PC-9 (cell line): ENCODE results near the gene GPD1. TPM values are rescaled to one million over a fixed set of nuclear protein-coding genes. Genes with fewer than 3 reads are reported as not detected.
A peak's percentile ranks its signal among the peaks of the same experiment; 100 is the strongest.

ENCODE experiments used
- BruUV-seq: library from RNA; stranded (reverse); fragments of 400-500 nt; replicated peaks from 2 replicates; lab custom pipeline; 2021; lab: Mats Ljungman, UMichigan
- CTCF ChIA-PET: fragments of 300-600 bp; sonication (Branson Sonifier 250); formaldehyde crosslinking; loops from one replicate; lab custom pipeline; 2022; ENCODE audit warnings: antibody characterized with exemption; lab: Charles Lee
- POLR2A ChIA-PET: fragments of 300-600 bp; sonication (Branson Sonifier 250); formaldehyde crosslinking; loops from one replicate; lab custom pipeline; 2022; ENCODE audit warnings: antibody characterized with exemption; ENCODE audit not compliant: unreplicated experiment; lab: Charles Lee
- DNase-seq, 2 experiments: peaks; one replicate each; pipeline versions ENCODE4 v3.0.0 to v3.0.0-alpha.2; 2015 to 2022; ENCODE audit warnings: mixed read lengths in 1 of 2
- H2AFZ ChIP-seq: fragments of 200-600 bp; sonication (generic); 2 replicates; pipeline ENCODE4 v1.8.1; 2017; ENCODE audit warnings: antibody characterized with exemption
- H3F3A ChIP-seq: fragments of 200-600 bp; sonication (generic); 2 replicates; pipeline ENCODE4 v1.8.1; 2017; ENCODE audit warnings: antibody characterized with exemption, mild to moderate bottlenecking, low read depth; ENCODE audit not compliant: insufficient read depth
- H3K27ac ChIP-seq: fragments of 200-600 bp; sonication (generic); 2 replicates; pipeline ENCODE4 v1.6.1; 2016; ENCODE audit warnings: mixed run types
- H3K27me3 ChIP-seq: fragments of 200-600 bp; sonication (generic); 2 replicates; pipeline ENCODE4 v1.6.1; 2016; ENCODE audit warnings: low read depth, mixed run types; ENCODE audit not compliant: insufficient read depth
- H3K36me3 ChIP-seq: fragments of 200-600 bp; sonication (generic); 2 replicates; pipeline ENCODE4 v1.6.1; 2016; ENCODE audit warnings: low read depth, mixed run types
- H3K4me1 ChIP-seq: fragments of 200-600 bp; sonication (generic); replicated peaks from 2 replicates; pipeline ENCODE4 v1.6.1; 2016; ENCODE audit warnings: mixed run types; ENCODE audit not compliant: insufficient read depth
- H3K4me2 ChIP-seq: fragments of 200-600 bp; sonication (generic); 2 replicates; pipeline ENCODE4 v1.6.1; 2017; ENCODE audit warnings: mixed run types
- H3K4me3 ChIP-seq: fragments of 200-600 bp; sonication (generic); 2 replicates; pipeline ENCODE4 v1.6.1; 2016; ENCODE audit warnings: mixed run types
- H3K79me2 ChIP-seq: fragments of 200-600 bp; sonication (generic); 2 replicates; pipeline ENCODE4 v1.6.1; 2017; ENCODE audit warnings: low read depth, mixed run types
- H3K9me2 ChIP-seq: fragments of 200-600 bp; sonication (generic); 2 replicates; pipeline ENCODE4 v1.8.1; 2017; ENCODE audit warnings: mild to moderate bottlenecking; ENCODE audit not compliant: insufficient read depth
- H3K9me3 ChIP-seq: fragments of 200-600 bp; sonication (generic); 2 replicates; pipeline ENCODE4 v1.8.1; 2016; ENCODE audit warnings: low read depth; ENCODE audit not compliant: insufficient read depth
- H4K20me1 ChIP-seq: fragments of 200-600 bp; sonication (generic); 2 replicates; pipeline ENCODE4 v1.8.1; 2017; ENCODE audit not compliant: insufficient read depth
- EZH2 ChIP-seq: fragments of 200-600 bp; sonication (generic); IDR thresholded peaks from 2 replicates; pipeline ENCODE4 v1.8.0; 2017; ENCODE audit warnings: antibody characterized with exemption, low read depth
- intact Hi-C: fragments of 100-400 bp; cut with micrococcal nuclease; formaldehyde crosslinking; loops from one replicate; pipeline ENCODE4 v1.10.0; 2022; ENCODE audit not compliant: unreplicated experiment
- total RNA-seq: library from RNA; stranded (reverse); gene quantifications from 2 replicates; pipeline ENCODE4 v1.2.3, GENCODE V29; 2021
- TF ChIP-seq, protein P1 (sequence below): fragments of 200-600 bp; sonication (generic); conservative IDR thresholded peaks from 2 replicates; pipeline ENCODE4 v1.6.1; 2017; ENCODE audit warnings: mixed run types, antibody characterized with exemption, mild to moderate bottlenecking, moderate library complexity

GPD1 gene
- total RNA-seq, 1 experiment from 2014 or later, result 0.24 TPM

DNA sequence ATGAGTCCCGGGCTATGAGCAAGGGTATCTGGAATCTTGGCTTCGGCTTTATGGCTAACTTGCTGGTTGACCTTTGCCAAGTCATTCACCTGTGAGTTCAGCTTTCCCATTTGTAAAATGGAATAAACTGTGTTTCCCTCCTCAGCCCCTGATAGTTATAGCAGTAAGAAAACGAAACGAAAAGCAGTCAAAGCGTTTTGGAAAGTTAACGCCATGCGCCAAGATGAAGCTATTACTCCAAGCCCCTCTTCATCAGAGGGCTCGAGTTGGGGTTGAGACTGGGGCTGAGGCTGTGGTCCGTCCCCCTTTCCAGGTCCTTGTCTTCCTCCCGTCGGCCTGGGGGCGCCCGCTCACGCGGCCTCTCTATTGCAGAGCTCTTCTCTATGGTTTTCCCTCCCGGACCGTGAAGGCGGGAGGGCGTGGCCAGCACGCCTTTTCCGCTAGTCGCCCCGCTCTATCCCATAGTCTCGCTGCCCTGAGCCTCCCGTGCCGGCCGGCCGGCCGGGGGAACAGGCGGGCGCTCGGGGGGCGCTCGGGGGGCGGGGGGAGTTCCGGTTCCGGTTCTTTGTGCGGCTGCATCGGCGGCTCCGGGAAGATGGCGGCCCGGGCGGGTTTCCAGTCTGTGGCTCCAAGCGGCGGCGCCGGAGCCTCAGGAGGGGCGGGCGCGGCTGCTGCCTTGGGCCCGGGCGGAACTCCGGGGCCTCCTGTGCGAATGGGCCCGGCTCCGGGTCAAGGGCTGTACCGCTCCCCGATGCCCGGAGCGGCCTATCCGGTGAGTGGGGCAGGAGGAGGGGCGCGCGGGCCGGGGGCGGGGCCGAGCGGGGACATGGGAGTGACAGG is 18.8 kb upstream of the GPD1 start, which contains the start of gene SMARCD1:
Gene SMARCD1, plus strand, starts transcription at position 568 of the 840 bp plus-strand sequence. Its CDS starts 28 bp downstream, at position 596.
- peak within 1 kb of the TSS; percentile 99 for H2AFZ ChIP-seq
- TF ChIP-seq EZH2, result no peak
- TF ChIP-seq, protein P1, sequence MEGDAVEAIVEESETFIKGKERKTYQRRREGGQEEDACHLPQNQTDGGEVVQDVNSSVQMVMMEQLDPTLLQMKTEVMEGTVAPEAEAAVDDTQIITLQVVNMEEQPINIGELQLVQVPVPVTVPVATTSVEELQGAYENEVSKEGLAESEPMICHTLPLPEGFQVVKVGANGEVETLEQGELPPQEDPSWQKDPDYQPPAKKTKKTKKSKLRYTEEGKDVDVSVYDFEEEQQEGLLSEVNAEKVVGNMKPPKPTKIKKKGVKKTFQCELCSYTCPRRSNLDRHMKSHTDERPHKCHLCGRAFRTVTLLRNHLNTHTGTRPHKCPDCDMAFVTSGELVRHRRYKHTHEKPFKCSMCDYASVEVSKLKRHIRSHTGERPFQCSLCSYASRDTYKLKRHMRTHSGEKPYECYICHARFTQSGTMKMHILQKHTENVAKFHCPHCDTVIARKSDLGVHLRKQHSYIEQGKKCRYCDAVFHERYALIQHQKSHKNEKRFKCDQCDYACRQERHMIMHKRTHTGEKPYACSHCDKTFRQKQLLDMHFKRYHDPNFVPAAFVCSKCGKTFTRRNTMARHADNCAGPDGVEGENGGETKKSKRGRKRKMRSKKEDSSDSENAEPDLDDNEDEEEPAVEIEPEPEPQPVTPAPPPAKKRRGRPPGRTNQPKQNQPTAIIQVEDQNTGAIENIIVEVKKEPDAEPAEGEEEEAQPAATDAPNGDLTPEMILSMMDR, result peak; percentile 51; the same call in 1 of the 2 replicates
- H4K20me1 ChIP-seq, result no peaks in the 10 kb centered on the region; the same call in 1 of the 2 replicates
- peaks cover 12% of the 10 kb centered on the region for H3K79me2 ChIP-seq
- no peaks in the 10 kb centered on the region for H3K9me3 ChIP-seq
- DNase-seq, result peak; percentile 78 to 82
- peak within 1 kb of the TSS; percentile 99 for H3K4me2 ChIP-seq
- H3K36me3 ChIP-seq, result peaks cover 9% of the 10 kb centered on the region
- no peaks in the 10 kb centered on the region for H3K27me3 ChIP-seq
- peak within 1 kb of the TSS; percentile 69 for H3K27ac ChIP-seq
- intact Hi-C loops, result loop anchor here (2.0 to 10.0 kb wide), 2 partner anchors 26 to 320 kb away; partner anchors contain the start of gene LARP4
- H3K4me1 ChIP-seq, result peaks cover 32% of the 10 kb centered on the region
- H3K9me2 ChIP-seq, result no peaks in the 10 kb centered on the region
- ChIA-PET POLR2A (interaction anchor here (0.5 to 1.0 kb wide), 20 partner anchors 10 to 1267 kb away, joined by 3 to 35 read pairs (median 7); partner anchors contain the start of genes CERS5 and COX14), CTCF (interaction anchor here (0.6 to 2.5 kb wide), 10 partner anchors 14 to 998 kb away, joined by 3 to 21 read pairs (median 4); partner anchors contain the start of genes COX14, CSRNP2, FAM186A and LIMA1)
- H3F3A ChIP-seq, result peaks cover 25% of the 10 kb centered on the region
- TSS peak; percentile 84 for BruUV-seq
- peak within 1 kb of the TSS; percentile 99 for H3K4me3 ChIP-seq

DNA sequence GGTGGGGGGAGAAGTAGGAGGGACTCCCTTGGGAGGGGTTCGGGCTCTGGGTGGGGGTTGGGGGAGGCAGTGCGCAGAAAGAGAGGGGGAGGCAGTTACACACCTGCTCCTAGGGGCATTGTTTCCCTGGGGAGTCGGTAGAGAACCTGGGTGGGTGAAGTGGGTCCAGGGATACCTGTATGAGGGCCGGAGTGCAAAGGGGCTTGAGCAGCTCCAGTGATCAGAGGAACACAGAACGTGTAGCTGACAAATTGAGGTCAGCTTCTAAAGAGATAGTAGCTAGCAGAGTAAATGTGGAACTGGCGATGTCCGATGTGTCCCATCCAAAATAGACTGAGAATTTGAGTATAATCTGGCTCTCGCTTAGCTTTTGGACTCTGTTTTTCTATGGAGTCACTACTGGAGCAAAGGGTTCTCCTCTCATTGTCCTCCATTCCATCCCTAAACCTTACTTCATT is 18.2 kb upstream of the GPD1 start:
- BruUV-seq, result no TSS peak
- Histone ChIP-seq H3K27me3 (no peaks in the 10 kb centered on the region), H3K27ac (peak overlapping the region; percentile 69), H3K9me3 (no peaks in the 10 kb centered on the region), H3K4me2 (peak overlapping the region; percentile 99), H3K9me2 (no peaks in the 10 kb centered on the region), H3K4me3 (peak overlapping the region; percentile 99), H3K4me1 (peaks cover 32% of the 10 kb centered on the region), H2AFZ (no peak overlapping the region), H3K79me2 (peaks cover 12% of the 10 kb centered on the region), H3F3A (peaks cover 28% of the 10 kb centered on the region), H3K36me3 (peaks cover 13% of the 10 kb centered on the region), H4K20me1 (no peaks in the 10 kb centered on the region; the same call in 1 of the 2 replicates)
- TF ChIP-seq, protein P1, result no peak
- TF ChIP-seq EZH2, result no peak
- ChIA-PET POLR2A (interaction anchor here (0.5 kb wide), 1 partner anchor 1267 kb away, joined by 4 read pairs; no protein-coding TSS in a partner anchor), CTCF (interaction anchor here (0.6 to 2.5 kb wide), 3 partner anchors 25 to 311 kb away, joined by 6 to 21 read pairs (median 12); partner anchors contain the start of genes COX14 and FAM186A)
- no peak for DNase-seq
- intact Hi-C loops, result loop anchor here (2.0 to 10.0 kb wide), 2 partner anchors 25 to 319 kb away; partner anchors contain the start of gene LARP4

DNA sequence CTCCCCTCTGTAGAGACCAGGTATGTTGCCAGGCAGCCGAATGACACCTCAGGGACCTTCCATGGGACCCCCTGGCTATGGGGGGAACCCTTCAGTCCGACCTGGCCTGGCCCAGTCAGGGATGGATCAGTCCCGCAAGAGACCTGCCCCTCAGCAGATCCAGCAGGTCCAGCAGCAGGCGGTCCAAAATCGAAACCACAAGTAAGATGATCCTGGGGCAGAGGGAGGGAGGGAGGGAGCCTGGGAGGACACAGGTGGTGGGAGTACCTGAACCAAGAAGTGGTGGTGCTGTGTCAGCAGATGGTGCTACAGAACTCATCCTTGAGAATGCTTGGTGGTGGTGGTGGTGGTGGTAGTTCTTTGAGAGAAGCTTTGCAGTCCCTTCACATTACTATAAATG is 17.7 kb upstream of the GPD1 start:
- no peaks in the 10 kb centered on the region for H3K9me2 ChIP-seq
- no peaks in the 10 kb centered on the region; the same call in 1 of the 2 replicates for H4K20me1 ChIP-seq
- TF ChIP-seq EZH2, result no peak
- TF ChIP-seq, protein P1, result no peak
- H3K27ac ChIP-seq, result 0 out of 2 replicates have a peak overlapping the region, but pooled peaks have one; percentile 7
- no peak overlapping the region for H2AFZ ChIP-seq
- no peak for DNase-seq
- H3K27me3 ChIP-seq, result no peaks in the 10 kb centered on the region
- ChIA-PET POLR2A (no interaction called here), CTCF (interaction anchor here (2.5 kb wide), 1 partner anchor 25 kb away, joined by 21 read pairs; the partner anchor contains the start of gene COX14)
- H3K36me3 ChIP-seq, result peaks cover 16% of the 10 kb centered on the region
- peak overlapping the region; percentile 99; the same call in 1 of the 2 replicates for H3K4me3 ChIP-seq
- H3K4me1 ChIP-seq, result peaks cover 32% of the 10 kb centered on the region
- intact Hi-C loops, result loop anchor here (10.0 kb wide), 1 partner anchor 319 kb away; the partner anchor contains the start of gene LARP4
- BruUV-seq, result no TSS peak
- H3K4me2 ChIP-seq, result peak overlapping the region; percentile 99
- H3F3A ChIP-seq, result peaks cover 28% of the 10 kb centered on the region
- H3K79me2 ChIP-seq, result peaks cover 12% of the 10 kb centered on the region
- H3K9me3 ChIP-seq, result no peaks in the 10 kb centered on the region
